ENCODE measurements around the gene ASCC1. TPM values are rescaled to one million over a fixed set of nuclear protein-coding genes. Genes with fewer than 3 reads are reported as not detected.

The ASCC1 gene
- total RNA-seq, 1 donor, result 49.2 TPM

DNA sequence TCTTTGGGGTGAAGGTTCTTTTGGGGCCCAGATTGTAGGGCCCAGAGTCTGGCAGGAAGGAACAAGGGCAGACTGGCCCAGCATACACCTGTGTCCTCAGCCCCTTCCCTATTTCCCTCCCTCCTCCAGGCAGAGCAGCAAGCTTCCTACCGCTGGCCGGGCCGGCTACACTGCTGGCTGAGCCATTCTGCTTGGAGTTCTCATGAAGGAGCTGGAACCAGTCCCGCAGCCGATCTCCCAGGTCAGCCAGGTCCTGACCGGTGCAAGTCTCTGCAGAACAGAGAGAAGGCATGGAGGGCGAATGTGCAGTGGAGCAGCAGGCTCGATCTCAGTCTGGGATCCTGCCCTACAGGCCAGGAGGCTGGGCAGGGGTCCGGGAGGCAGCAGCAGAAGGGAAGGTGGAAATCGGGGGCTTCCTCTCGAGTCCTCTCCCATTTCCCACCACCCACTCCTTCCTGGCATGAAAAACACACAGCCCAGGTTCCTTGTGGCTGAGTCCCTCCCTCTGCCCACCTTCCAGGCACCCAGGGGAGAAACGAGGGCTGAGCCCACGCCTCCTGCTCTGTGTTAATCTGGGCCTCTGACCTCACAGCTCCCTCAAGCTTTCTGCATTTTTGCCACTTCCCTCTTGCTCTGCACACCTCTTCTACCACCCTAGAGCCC is 148.5 kb downstream of the ASCC1 start:
- no peak overlapping the region for H3K4me3 ChIP-seq (ENCODE audit: low read depth, low read length)
- DNase-seq (ENCODE audit: low read depth), result no peak
- TF ChIP-seq, protein P1, sequence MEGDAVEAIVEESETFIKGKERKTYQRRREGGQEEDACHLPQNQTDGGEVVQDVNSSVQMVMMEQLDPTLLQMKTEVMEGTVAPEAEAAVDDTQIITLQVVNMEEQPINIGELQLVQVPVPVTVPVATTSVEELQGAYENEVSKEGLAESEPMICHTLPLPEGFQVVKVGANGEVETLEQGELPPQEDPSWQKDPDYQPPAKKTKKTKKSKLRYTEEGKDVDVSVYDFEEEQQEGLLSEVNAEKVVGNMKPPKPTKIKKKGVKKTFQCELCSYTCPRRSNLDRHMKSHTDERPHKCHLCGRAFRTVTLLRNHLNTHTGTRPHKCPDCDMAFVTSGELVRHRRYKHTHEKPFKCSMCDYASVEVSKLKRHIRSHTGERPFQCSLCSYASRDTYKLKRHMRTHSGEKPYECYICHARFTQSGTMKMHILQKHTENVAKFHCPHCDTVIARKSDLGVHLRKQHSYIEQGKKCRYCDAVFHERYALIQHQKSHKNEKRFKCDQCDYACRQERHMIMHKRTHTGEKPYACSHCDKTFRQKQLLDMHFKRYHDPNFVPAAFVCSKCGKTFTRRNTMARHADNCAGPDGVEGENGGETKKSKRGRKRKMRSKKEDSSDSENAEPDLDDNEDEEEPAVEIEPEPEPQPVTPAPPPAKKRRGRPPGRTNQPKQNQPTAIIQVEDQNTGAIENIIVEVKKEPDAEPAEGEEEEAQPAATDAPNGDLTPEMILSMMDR (IDR thresholded peaks at IDR 0.05; ENCODE audit: insufficient read depth, low read length), result no peak

DNA sequence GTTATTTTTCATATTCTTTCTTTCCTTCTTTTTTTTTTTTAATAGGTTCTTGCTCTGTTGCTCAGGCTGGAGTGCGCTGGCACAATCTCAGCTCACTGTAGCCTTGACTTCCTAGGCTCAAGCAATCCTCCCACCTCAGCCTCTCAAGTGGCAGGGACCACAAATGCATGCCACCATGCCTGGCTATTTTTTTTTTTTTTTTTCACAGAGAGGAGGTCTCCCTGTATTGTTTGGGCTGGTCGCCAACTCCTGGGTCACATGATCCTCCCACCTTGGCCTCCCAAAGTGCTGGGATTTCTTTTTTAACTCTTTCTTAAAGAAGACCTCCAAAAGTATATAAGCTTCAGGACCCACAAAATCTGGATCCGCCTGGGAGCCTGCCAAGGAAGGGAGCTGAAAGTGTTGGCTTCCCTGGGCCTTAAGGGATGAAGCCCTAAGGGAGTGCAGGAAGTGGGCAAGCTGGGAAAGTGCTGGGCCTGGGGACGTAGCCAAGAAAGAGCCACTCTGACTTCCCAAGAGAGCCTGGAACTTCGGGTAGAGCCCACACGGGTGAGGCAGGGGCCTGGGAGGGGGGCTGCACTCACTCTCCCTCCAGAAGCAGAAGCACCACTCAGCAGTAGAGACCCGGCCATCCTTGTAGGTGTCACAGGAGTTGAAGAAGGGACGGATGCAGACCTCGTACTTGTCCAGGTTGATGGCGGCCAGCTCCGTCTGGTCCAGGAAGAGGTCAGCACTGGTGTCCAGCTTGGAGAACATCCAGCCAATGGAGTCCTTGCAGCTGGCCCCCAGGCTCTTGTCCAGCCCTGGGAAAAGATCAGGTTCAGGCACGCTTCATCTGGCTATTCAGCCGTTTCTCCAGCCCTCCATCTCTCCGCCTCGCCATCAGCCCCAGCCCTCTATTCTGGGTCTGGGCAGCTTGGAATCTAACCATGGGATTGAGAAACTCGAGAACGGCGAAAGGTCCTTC is 149.5 kb downstream of the ASCC1 start:
- DNase-seq (ENCODE audit: low read depth), result no peak
- no peak overlapping the region for H3K4me3 ChIP-seq (ENCODE audit: low read depth, low read length)
- TF ChIP-seq, protein P1 (IDR thresholded peaks at IDR 0.05; ENCODE audit: insufficient read depth, low read length), result no peak

DNA sequence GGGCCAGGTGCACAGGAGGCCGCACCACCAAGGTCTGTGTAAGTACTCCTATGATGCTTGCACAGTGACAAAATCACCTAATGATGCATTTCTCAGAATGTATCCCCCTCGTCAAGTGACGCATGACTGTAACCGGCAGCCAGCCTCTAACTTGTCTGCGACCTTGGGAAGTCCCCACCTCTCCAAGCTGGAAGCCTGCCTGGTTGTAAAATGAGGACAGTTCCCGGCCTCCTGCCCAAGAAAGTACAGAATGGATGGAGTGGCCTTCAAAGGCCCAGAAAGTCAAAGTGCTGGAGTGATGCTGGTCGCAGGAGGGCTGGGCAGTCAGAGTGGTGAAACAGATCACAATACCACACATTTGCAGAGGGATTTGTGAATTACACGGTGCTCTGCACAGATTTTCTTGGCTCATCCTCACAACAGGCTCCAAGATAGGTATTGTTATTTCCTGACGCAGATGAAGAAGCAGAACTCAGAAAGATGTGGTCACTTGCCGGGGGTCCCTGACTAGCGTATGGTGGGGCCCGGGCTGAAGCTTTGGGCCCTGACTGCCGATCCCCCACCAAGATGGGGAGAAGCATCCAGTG is 150.5 kb downstream of the ASCC1 start:
- H3K4me3 ChIP-seq (ENCODE audit: low read depth, low read length), result no peak overlapping the region
- TF ChIP-seq, protein P1 (IDR thresholded peaks at IDR 0.05; ENCODE audit: insufficient read depth, low read length), result no peak
- DNase-seq (ENCODE audit: low read depth), result no peak

DNA sequence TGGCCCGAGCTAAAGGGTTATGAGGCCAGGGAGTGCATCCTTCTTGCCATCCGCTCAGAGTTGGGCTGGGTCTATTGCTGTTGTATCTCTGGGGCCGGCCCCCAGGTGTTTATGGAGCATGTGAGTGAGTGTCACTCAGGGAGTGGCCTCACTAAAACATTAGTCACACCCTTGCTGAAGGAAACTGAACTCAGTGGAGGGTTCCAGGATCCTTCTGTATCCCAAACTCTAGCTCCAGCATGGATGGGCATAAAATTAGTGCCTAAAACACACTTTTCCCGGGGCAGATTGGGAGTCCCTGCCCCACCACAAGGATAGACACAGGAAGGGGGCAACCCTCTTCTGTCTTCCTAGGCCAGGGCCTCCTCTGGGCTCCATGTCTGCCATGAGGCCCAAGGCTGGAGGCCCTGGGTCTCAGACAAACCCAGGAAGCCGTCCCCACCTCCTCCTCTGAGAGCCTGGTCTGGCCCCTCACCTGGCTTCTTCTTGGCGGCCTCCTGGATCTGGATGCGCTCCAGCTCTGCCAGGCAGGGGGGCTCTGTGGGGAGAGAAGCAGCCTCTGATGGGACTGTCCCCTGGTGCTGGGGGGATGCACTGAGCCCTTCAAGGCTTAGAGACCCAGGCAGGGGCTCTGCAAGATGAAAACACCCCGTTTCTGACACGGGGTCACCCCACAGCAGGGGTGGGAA is 152.2 kb downstream of the ASCC1 start:
- DNase-seq (ENCODE audit: low read depth), result no peak
- TF ChIP-seq, protein P1 (IDR thresholded peaks at IDR 0.05; ENCODE audit: insufficient read depth, low read length), result no peak
- H3K4me3 ChIP-seq (ENCODE audit: low read depth, low read length), result no peak overlapping the region

DNA sequence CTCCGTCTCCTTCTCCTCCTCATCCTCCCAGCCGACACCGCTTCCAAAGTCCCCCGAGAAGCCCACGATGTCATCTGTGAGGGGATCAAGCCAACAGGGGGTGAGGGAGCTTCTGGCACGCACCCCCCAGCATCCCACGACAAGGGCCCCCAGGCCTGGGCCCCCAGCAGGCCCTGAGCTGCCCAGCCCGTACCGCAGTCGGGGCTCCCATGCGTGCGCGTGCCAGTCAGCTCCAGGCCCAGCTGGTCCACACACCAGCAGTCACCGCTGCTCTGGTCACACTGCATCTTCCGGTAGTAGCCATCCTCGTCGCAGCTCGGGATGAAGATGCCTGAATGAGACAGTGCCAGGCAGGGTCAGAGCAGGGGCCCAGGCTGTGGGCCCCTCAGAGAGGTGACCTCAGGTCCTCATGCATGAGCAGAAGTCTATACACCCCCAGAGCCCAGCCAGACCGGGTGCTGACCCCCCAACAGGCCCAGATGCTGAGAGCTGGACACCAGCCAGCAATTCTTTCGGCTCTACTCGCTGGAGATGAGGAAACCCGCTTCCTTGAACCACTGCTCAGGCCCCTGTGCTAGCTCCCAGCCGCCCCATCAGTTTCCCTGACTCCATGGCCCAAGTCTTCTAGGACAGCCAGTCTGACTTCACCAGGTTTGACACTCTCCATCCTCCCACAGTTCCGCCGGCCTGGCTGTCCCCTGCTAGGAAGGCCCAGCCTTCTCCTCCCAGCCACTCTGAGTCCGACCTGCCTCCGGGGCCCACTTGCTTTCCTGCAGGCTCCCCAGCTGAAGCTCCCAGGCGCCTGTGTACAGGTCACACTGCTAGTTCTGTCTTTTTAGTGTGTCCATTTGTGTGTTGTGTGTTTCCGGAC is 153.0 kb downstream of the ASCC1 start:
- DNase-seq (ENCODE audit: low read depth), result no peak
- no peak overlapping the region for H3K4me3 ChIP-seq (ENCODE audit: low read depth, low read length)
- TF ChIP-seq, protein P1 (IDR thresholded peaks at IDR 0.05; ENCODE audit: insufficient read depth, low read length), result no peak
